KG1 (cell line): ENCODE measurements around the gene GRIN3B.

Experiments used
- DNase-seq: peaks from one replicate; lab custom pipeline; 2025; lab: John Stamatoyannopoulos, UW

GRIN3B gene

DNA sequence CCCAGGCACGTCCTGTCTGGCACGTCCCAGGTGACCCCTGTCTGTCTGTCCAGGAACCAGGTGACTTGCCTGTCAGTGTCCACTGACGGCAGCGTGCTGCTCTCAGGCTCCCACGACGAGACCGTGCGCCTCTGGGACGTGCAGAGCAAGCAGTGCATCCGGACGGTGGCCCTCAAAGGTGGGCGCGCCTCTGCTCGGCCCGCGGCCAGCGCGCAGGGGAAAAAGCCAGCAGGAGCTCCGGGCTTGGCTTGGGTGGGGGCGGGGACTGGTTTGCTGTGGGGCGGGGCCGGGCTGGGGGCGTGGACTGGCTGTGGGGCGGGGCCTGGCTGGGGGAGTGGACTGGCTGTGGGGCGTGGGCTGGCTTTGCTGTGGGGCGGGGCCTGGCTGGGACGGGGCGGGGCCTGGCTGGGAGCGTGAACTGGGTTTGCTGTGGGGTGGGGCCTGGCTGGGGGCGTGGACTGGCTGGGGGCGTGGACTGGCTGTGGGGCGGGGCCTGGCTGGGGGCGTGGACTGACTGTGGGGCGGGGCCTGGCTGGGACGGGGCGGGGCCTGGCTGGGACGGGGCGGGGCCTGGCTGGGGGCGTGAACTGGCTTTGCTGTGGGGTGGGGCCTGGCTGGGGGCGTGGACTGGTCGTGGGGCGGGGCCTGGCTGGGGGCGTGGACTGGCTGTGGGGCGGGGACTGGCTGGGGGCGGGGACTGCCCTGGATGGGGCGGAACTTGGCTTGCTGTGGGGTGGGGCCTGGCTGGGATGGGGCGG, 8.9 kb upstream of the GRIN3B start:
- DNase-seq = no peak

GRCh38 chr19:991932-992669, 8.1 kb upstream of the GRIN3B start:
- DNase-seq = no peak

GRCh38 chr19:992670-993055, 7.6 kb upstream of the GRIN3B start:
- DNase-seq = no peak

DNA sequence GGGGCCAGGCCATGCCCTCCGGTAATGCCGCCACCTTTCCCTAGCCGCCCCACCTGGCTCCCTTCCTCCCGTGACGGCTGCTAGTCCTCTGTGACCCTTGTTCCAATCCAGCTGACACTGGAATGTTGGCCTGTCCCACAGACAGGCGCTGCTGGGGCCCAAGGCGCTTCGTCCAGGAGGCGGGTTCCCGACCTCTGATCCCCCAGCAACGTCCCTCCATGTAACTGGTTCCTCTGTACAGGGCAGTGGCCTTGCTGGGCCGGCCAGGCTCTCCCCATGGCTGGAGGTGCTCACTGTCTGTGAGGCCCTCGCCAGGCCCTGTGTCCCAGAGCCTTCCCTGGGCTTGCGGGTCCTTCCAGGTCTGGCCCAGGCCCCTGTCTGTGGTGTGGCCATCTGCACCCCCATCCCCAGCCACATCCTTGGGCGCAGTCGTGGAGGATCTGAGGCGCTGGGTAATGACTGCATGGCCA, 6.8 kb upstream of the GRIN3B start:
- DNase-seq = no peak

DNA sequence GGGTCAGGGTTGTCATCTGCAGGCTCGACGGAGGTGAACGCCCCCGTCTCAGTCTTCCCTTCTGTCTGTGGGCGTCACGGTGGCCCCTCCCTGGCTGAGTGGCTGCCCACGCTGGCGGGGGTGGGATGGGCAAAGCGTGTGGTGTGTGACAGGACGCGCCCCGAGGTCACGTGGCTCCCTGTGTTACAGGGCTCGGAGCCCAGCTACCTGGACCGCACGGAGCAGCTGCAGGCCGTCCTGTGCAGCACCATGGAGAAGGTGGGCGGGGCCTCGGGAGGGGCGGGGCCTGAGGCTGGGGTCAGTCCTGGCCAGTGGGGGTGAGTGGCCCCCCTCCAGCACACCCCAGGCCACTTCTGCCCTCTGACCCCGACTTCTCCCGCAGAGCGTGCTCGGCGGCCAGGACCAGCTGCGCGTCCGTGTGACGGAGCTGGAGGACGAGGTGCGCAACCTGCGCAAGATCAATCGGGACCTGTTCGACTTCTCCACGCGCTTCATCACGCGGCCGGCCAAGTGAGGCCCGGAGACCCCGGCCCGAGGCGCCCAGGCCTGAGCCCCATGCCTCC, 6.3 kb upstream of the GRIN3B start:
- DNase-seq = no peak

DNA sequence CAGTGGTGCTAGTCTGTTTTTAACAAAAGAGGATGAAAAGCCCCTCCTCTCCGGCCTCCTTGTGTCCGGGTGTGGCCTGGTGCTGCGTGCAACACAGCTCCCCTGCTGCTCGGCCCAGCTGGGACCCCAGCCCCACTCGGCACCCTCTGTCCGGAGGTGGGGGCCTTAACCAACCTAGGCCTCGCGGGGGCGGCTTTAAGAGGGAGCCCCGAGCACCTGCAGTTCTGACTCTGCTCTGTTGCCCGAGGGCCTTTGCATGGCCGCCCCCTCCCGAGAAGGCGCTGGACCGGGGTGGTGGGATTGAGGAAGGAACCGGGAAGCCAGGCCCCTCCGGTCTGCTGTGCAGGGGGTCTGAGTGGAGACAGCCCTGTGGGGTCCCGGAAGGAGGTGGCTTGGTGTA, 5.7 kb upstream of the GRIN3B start:
- DNase-seq = no peak

DNA sequence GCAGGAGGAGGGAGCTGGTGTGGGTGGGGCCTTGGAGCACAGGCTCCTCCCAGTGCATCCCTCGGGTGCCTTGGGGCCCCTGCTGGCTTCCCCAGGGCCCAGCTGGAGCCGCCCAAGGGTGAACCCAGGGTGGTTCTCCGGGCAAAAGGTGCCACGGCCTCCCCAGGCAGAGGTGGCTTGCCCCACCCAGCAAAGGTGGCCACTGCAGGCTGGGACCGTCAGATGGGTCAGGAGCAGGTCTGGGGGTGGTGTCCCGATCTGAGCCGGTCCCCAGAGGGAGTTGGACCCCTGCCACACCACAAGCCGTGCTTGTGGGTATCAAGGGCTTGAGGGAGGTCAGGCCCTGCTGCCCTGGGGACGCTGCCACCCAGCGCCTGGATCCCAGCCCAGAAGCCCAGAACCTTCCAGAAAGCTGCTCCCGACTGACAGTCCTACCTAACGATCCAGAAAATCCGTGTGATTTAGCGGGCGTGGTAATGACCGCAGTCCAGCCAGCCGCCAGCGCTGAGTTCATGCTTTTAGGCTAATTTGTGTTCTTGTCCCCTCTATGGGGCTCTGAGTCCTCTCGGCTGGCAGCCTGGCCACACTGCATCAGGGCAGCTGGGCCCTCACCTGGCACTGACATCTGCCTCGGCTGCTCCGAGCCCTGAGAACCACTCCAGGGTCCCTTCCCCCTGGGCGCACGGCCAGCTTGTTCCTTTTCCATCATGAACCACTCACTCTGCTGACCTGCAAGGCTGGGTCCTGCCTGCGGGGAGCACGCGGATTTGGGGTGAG, 5.0 kb upstream of the GRIN3B start:
- DNase-seq = no peak

GRCh38 chr19:996051-996838, 4.0 kb upstream of the GRIN3B start:
- DNase-seq = peak; percentile 5

- no peak for DNase-seq
Measured at GRCh38 chr19:998064-998463, 2.2 kb upstream of the GRIN3B start.

DNA sequence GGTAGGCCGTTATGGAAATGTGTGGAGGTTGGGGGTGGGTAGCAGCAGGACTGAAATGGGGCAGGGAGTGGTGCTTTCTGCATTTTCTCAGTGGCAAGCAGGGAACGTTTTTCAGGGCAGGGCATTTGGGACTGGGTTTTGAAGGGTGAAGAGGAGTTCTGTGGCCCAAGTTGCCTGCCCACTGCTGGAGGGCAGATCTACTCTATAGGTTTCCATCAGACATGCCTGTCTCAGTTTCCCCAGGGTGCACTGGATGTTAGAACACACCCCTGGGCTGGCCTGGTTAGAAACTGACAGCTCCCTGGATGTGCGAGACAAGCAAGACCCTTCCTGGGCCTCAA, 870 bp upstream of the GRIN3B start:
- DNase-seq = no peak

GRCh38 chr19:1000591-1001537, 645 bp downstream of the GRIN3B start:
- no peak for DNase-seq

DNA sequence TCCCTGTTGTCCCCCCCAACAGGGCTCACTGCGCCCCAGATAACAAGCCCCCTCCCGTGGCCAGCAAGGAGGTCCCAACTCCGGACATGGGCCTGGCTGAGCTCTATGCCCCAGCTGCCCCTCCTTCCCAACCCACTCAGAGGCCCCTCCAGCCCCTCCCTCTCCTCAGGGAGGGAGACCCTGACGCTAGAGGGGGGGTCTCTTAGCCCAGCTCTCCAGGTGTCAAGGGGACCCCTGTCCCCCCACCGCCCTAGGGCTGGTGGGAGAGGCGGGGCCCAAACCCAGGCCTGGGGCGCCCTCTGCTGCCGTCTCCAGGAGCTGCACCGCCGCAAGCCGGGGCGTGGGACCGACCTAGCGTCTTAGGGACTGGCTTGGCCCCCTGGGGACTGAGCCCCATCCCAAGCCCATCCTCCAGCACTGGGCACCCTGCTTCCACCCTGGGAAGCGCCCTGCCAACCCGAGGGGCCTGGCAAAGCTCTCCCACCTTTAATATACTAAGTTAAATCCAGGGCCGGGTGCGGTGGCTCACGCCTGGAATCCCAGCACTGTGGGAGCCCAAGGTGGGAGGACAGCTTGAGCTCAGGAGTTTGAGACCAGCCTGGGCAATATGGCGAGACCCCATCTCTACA, 1.4 kb downstream of the GRIN3B start:
- DNase-seq = peak; percentile 40

DNA sequence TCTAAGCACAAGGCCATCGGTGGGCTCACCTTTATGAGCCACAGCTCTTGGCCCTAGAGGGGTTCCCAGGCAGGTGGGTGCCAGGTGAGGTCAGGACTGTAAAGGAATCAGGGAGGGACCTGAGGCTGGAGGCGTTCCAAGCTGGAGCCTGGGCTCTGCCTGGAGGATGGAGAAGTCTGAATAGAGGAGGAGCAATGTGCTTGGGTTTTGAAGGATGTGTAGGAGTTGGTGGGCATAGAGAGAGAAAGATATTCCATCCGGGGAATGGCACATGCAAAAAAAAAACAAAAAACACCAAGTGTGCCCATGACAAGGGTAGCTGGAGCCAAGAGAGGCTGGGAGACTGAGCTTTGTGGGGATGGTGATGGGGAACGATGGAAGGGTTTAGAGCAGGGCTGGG, 2.4 kb downstream of the GRIN3B start:
- no peak for DNase-seq

DNA sequence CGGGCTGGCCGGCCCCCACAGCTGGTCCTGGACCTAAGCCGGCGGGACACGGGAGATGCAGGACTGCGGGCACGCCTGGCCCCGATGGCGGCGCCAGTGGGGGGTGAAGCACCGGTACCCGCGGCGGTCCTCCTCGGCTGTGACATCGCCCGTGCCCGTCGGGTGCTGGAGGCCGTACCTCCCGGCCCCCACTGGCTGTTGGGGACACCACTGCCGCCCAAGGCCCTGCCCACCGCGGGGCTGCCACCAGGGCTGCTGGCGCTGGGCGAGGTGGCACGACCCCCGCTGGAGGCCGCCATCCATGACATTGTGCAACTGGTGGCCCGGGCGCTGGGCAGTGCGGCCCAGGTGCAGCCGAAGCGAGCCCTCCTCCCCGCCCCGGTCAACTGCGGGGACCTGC, 3.1 kb downstream of the GRIN3B start:
- no peak for DNase-seq

DNA sequence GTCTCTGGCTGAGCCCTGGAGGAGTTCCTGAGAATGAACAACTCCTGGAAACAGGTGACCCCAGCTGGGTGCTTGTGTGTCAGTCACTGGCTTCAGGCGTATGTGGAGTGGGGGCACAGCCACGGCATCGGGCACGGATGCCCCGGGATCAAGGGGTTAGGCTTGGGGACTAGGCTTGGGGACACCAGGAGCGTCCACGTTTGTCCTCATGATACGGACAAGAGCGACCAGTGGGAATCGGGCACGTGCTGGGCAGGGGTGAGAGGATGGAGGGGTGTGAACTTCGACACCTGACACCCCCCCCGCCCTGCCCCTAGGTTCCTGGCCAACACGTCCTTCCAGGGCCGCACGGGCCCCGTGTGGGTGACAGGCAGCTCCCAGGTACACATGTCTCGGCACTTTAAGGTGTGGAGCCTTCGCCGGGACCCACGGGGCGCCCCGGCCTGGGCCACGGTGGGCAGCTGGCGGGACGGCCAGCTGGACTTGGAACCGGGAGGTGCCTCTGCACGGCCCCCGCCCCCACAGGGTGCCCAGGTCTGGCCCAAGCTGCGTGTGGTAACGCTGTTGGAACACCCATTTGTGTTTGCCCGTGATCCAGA, 4.1 kb downstream of the GRIN3B start:
- no peak for DNase-seq

GRCh38 chr19:1004803-1005664, 4.8 kb downstream of the GRIN3B start:
- no peak for DNase-seq

DNA sequence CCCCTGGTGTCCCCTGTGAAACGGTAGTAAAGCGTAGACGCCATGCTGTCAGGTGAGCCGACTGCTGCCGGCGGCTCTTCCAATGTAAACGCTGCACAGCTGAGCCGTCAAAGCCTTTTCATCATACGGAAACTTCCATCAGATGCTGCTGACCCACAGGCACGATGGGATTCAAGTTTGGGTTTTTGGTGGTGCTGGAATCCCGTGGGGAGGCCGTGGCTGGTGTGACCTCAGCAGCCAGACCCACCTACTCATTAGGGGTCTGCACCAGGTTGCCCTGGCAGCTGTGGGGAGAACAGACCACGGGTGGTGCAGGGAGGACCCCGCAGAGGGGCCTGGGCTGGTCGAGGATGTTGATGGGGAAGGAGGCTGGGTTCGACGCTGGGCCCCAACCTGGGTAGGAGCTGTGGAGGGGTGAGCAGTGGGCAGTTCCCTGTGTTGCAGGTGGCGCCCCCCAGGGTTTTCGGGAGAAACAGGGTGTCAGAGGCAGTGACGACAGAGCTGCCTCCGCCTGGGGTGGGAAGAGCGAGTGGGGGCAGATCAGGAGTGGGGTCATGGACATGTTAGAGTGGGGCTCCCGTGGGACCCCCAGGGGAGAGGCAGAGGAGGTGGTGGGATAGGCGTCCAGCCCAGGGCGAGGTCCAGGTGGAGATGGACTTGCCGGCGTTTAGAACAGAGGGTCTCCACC, 6.6 kb downstream of the GRIN3B start:
- no peak for DNase-seq
